Measurements from ENCODE around the gene MTUS2.

GRCh38 chr13:28954810-28955209 lies 134.7 kb downstream of the MTUS2 start:
- no peak for TF ChIP-seq GABPA (IDR thresholded peaks at IDR 0.05; ENCODE audit: low read depth)
- TF ChIP-seq, protein P1, sequence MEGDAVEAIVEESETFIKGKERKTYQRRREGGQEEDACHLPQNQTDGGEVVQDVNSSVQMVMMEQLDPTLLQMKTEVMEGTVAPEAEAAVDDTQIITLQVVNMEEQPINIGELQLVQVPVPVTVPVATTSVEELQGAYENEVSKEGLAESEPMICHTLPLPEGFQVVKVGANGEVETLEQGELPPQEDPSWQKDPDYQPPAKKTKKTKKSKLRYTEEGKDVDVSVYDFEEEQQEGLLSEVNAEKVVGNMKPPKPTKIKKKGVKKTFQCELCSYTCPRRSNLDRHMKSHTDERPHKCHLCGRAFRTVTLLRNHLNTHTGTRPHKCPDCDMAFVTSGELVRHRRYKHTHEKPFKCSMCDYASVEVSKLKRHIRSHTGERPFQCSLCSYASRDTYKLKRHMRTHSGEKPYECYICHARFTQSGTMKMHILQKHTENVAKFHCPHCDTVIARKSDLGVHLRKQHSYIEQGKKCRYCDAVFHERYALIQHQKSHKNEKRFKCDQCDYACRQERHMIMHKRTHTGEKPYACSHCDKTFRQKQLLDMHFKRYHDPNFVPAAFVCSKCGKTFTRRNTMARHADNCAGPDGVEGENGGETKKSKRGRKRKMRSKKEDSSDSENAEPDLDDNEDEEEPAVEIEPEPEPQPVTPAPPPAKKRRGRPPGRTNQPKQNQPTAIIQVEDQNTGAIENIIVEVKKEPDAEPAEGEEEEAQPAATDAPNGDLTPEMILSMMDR (IDR thresholded peaks at IDR 0.05; ENCODE audit: insufficient read depth, low read length), result no peak

Measured in HL-60 (cell line).